HepG2 (cell line): Measurements from ENCODE around the gene PFN4. TPM values are rescaled to one million over a fixed set of nuclear protein-coding genes. Genes with fewer than 3 reads are reported as not detected.

Source experiments
- ATAC-seq: fragments of 200-7000 bp; cut with Tn5 transposase; 3 replicates; pipeline ENCODE4 v1.9.1; 2020; ENCODE audit warnings: mild to moderate bottlenecking, moderate library complexity
- BruUV-seq: library from RNA; stranded (reverse); fragments of 400-500 nt; replicated peaks from 2 replicates; lab custom pipeline; 2021; lab: Mats Ljungman, UMichigan
- CTCF ChIA-PET: fragments of 300-600 bp; formaldehyde crosslinking; extraction: SDS; loops from one replicate; lab custom pipeline; 2021; ENCODE audit warnings: low total read pairs, inconsistent platforms, low intra/inter-chr PET ratio; lab: Yijun Ruan, JAX
- POLR2A ChIA-PET: fragments of 350-600 bp; sonication (Branson Sonifier 250); formaldehyde crosslinking; loops from one replicate; lab custom pipeline; 2020; ENCODE audit warnings: antibody characterized with exemption, inconsistent platforms; lab: Yijun Ruan, JAX
- DNase-seq: peaks from one replicate; pipeline ENCODE4 v3.0.0-alpha.2; 2015; ENCODE audit warnings: low spot score
- FAIRE-seq: peaks from 3 replicates; lab custom pipeline; 2011; peaks lifted over from hg19 to GRCh38; lab: Jason Lieb, UNC
- H2AFZ ChIP-seq: one replicate; pipeline ENCODE4 v1.6.1; 2011; ENCODE audit warnings: low read length, inconsistent platforms
- H3K27ac ChIP-seq: fragments of 300-600 bp; 3 replicates; pipeline ENCODE4 v1.8.0; 2011; ENCODE audit warnings: mixed run types, mild to moderate bottlenecking, mixed read lengths, low read length, inconsistent platforms; ENCODE audit not compliant: insufficient read depth; ENCODE audit errors: extremely low read length
- H3K27me3 ChIP-seq, 2 experiments: fragments of 200-600 bp in 1 of 2; 2 replicates in 1 of 2; 3 replicates in 1 of 2; pipeline versions ENCODE4 v1.6.0 to v1.8.0; 2011; ENCODE audit warnings: low read length in 2 of 2, mild to moderate bottlenecking in 2 of 2, moderate library complexity in 2 of 2, inconsistent platforms in 1 of 2; ENCODE audit not compliant: insufficient read depth in 2 of 2, control insufficient read depth in 1 of 2
- H3K36me3 ChIP-seq, 2 experiments: fragments of 200-600 bp in 1 of 2; replicated peaks in 1 of 2; 2 replicates in 1 of 2; 3 replicates in 1 of 2; pipeline versions ENCODE4 v1.5.1 to v1.8.0; 2011; ENCODE audit warnings: low read length in 2 of 2, inconsistent platforms in 1 of 2; ENCODE audit not compliant: insufficient read depth in 2 of 2, control insufficient read depth in 1 of 2
- H3K4me1 ChIP-seq: 2 replicates; pipeline ENCODE4 v1.5.1; 2012; ENCODE audit warnings: low read length, inconsistent platforms; ENCODE audit not compliant: insufficient read depth
- H3K4me2 ChIP-seq: 2 replicates; pipeline ENCODE4 v1.6.0; 2011; ENCODE audit warnings: low read depth, low read length, inconsistent platforms
- H3K4me3 ChIP-seq, 3 experiments: fragments of 200-600 bp in 1 of 3; sonication (generic), shearing (Covaris generic) in 1 of 3; replicated peaks in 1 of 3; 2 replicates each; pipeline ENCODE4 v1.5.1; 2011 to 2016; ENCODE audit warnings: low read length in 3 of 3, inconsistent platforms in 2 of 3, low read depth in 2 of 3, mild to moderate bottlenecking in 2 of 3, control low read depth in 1 of 3, mixed read lengths in 1 of 3; ENCODE audit not compliant: insufficient read depth in 1 of 3
- H3K79me2 ChIP-seq: one replicate; pipeline ENCODE4 v1.6.1; 2011; ENCODE audit warnings: low read length, inconsistent platforms; ENCODE audit not compliant: insufficient read depth
- H3K9ac ChIP-seq: 2 replicates; pipeline ENCODE4 v1.6.0; 2011; ENCODE audit warnings: mild to moderate bottlenecking, low read depth, low read length, inconsistent platforms; ENCODE audit not compliant: insufficient read depth
- H3K9me3 ChIP-seq: 2 replicates; pipeline ENCODE4 v1.5.1; 2012; ENCODE audit warnings: mild to moderate bottlenecking, low read length
- H4K20me1 ChIP-seq: 2 replicates; pipeline ENCODE4 v1.6.0; 2011; ENCODE audit warnings: inconsistent platforms, mild to moderate bottlenecking, low read length, moderate library complexity; ENCODE audit not compliant: insufficient read depth
- DNMT3B ChIP-seq: conservative IDR thresholded peaks from 2 replicates; pipeline ENCODE4 v1.6.1; 2016; ENCODE audit warnings: missing biosample characterization, control low read depth
- EZH2 ChIP-seq: conservative IDR thresholded peaks from 2 replicates; pipeline ENCODE4 v1.6.1; 2012; ENCODE audit warnings: mild to moderate bottlenecking, low read depth, low read length, moderate library complexity
- GATA4 ChIP-seq: sonication (generic); IDR thresholded peaks from 2 replicates; pipeline ENCODE4 v1.6.1; 2016; ENCODE audit warnings: antibody characterized with exemption, low read depth, borderline replicate concordance
- GZF1 ChIP-seq: sonication (generic); formaldehyde crosslinking; IDR thresholded peaks from 2 replicates; pipeline ENCODE4 v1.5.1; 2020; ENCODE audit warnings: mild to moderate bottlenecking, missing genetic modification reagents
- HNF1B ChIP-seq: sonication (generic); formaldehyde crosslinking; IDR thresholded peaks from 2 replicates; pipeline ENCODE4 v1.5.1; 2020; ENCODE audit warnings: mild to moderate bottlenecking, moderate library complexity, missing genetic modification reagents
- HOXA7 ChIP-seq: sonication (generic); formaldehyde crosslinking; IDR thresholded peaks from 2 replicates; pipeline ENCODE4 v1.8.1; 2022; ENCODE audit warnings: mild to moderate bottlenecking, missing genetic modification reagents, moderate library complexity
- SALL2 ChIP-seq: sonication (generic); formaldehyde crosslinking; IDR thresholded peaks from 2 replicates; pipeline ENCODE4 v1.8.1; 2023; ENCODE audit warnings: mild to moderate bottlenecking, missing genetic modification reagents, inconsistent platforms
- ZNF430 ChIP-seq: sonication (generic); formaldehyde crosslinking; IDR thresholded peaks from 2 replicates; pipeline ENCODE4 v1.9.0; 2021; ENCODE audit warnings: mild to moderate bottlenecking, missing genetic modification reagents
- WGBS: methylation state at CpG from one replicate; pipeline ENCODE4 v1.1.6; 2017; ENCODE audit warnings: low lambda C conversion rate; 5-methylcytosine and 5-hydroxymethylcytosine counted together
- in situ Hi-C: cut with HindIII; loops from 2 replicates; pipeline ENCODE4 v1.10.0; 2017; ENCODE audit warnings: low pct_unique_long_range_greater_than_20kb; ENCODE audit not compliant: extremely low pct_ligation_motif_present
- intact Hi-C: fragments of 100-400 bp; cut with micrococcal nuclease; formaldehyde crosslinking; loops from one replicate; pipeline ENCODE4 v1.10.0; 2022; ENCODE audit not compliant: unreplicated experiment
- polyA plus RNA-seq, 8 experiments: library from polyadenylated mRNA; depleted of rRNA in 3 of 8; stranded (reverse) in 7 of 8; unstranded in 1 of 8; fragments of >200 nt; fragmentation: Illumina TruSeq in 4 of 8; extraction: Trizol in 4 of 8; gene quantifications; 2 replicates each; pipeline versions ENCODE4 v1.2.1 to v1.2.3, GENCODE V29; 2011 to 2016; ENCODE audit warnings: low read depth in 4 of 8, missing spikeins in 1 of 8, mixed read lengths in 1 of 8; ENCODE audit not compliant: insufficient read depth in 1 of 8
- total RNA-seq, 5 experiments: library from RNA; depleted of rRNA; stranded (reverse); fragments of >200 nt; fragmentation: Illumina TruSeq; extraction: Trizol; gene quantifications; 2 replicates each; pipeline ENCODE4 v1.2.3, GENCODE V29; 2016; ENCODE audit warnings: low read depth in 1 of 5

Gene PFN4
- total and polyA plus RNA-seq, 2 of the 13 experiments (the other 11 are each of a cell fraction or from before 2014, with no cell fraction given): 0.12 to 0.20 TPM

- ATAC-seq (no peak), DNase-seq (no peak), FAIRE-seq (no peak)
- Histone ChIP-seq H3K36me3 (peaks cover 6 to 20% of the 10 kb centered on the region in 2 experiments), H3K4me2 (no peak overlapping the region), H3K9me3 (no peaks in the 10 kb centered on the region), H3K4me1 (peaks cover 19% of the 10 kb centered on the region), H3K79me2 (peaks cover 22% of the 10 kb centered on the region), H2AFZ (no peak overlapping the region), H3K27ac (no peak overlapping the region), H3K4me3 (no peak overlapping the region), H3K9ac (no peak overlapping the region), H4K20me1 (no peaks in the 10 kb centered on the region), H3K27me3 (no peaks in the 10 kb centered on the region; a peak in 1 of 5 replicates)
- in situ Hi-C loops: no loop called here
- WGBS: 85% methylated on average over 2 of the region's 2 CpGs
- no TSS peak for BruUV-seq
- no peak for TF ChIP-seq SALL2 (CRISPR knock-in tag)
- TF ChIP-seq DNMT3B (CRISPR knock-in tag): no peak
- TF ChIP-seq GATA4: no peak
- TF ChIP-seq HOXA7 (CRISPR knock-in tag): no peak
- no peak for TF ChIP-seq GZF1 (CRISPR knock-in tag)
- TF ChIP-seq HNF1B: no peak
- intact Hi-C loops: loop anchor here (2.0 kb wide), 1 partner anchor 137 kb away; the partner anchor contains the start of gene UBXN2A
- ChIA-PET CTCF (no interaction called here), POLR2A (interaction anchor here (4.0 kb wide), 1 partner anchor 31 kb away, joined by 13 read pairs; the partner anchor contains the start of gene WDCP)
Measured at GRCh38 chr2:24077879-24078278, 45.3 kb downstream of the PFN4 start.

GRCh38 chr2:24077535-24077877 is 45.6 kb downstream of the PFN4 start:
- POLR2A ChIA-PET: interaction anchor here (1.7 to 2.6 kb wide), 2 partner anchors 7 to 66 kb away, joined by 7 to 38 read pairs; partner anchors contain the start of gene TP53I3
- in situ Hi-C loops: no loop called here
- H3K4me2 ChIP-seq: no peak overlapping the region
- peaks cover 7 to 20% of the 10 kb centered on the region in 2 experiments for H3K36me3 ChIP-seq
- H3K9me3 ChIP-seq: no peaks in the 10 kb centered on the region
- H3K27ac ChIP-seq: peak overlapping the region; percentile 36
- intact Hi-C loops: loop anchor here (2.0 kb wide), 1 partner anchor 137 kb away; the partner anchor contains the start of gene UBXN2A
- no peaks in the 10 kb centered on the region; a peak in 1 of 5 replicates for H3K27me3 ChIP-seq
- no peak for DNase-seq
- no peak for ATAC-seq
- H3K4me1 ChIP-seq: peaks cover 16% of the 10 kb centered on the region
- no TSS peak for BruUV-seq
- H4K20me1 ChIP-seq: no peaks in the 10 kb centered on the region
- no peak for FAIRE-seq
- H2AFZ ChIP-seq: no peak overlapping the region
- CTCF ChIA-PET: no interaction called here
- H3K79me2 ChIP-seq: peaks cover 23% of the 10 kb centered on the region
- TF ChIP-seq HNF1B (no peak), ZNF430 (CRISPR knock-in tag) (0 out of 2 replicates have a peak, but pooled peaks have one; percentile 21), EZH2 (no peak)
- no peak overlapping the region for H3K4me3 ChIP-seq
- H3K9ac ChIP-seq: no peak overlapping the region
- WGBS: 87% methylated on average over 9 of the region's 9 CpGs
